ENCODE measurements around the gene RDM1.

- TF ChIP-seq EP300 (IDR thresholded peaks at IDR 0.05): no peak
- no peak for TF ChIP-seq CTCF (IDR thresholded peaks at IDR 0.05)
- no peak for TF ChIP-seq POLR2A (IDR thresholded peaks at IDR 0.05)
These were observed 2.9 kb downstream of the RDM1 start for GRCh38 chr17:35927714-35928113.

Measured in suprapubic skin (tissue), 3 donors.